ENCODE data around the gene KBTBD8. TPM values are rescaled to one million over a fixed set of nuclear protein-coding genes. Genes with fewer than 3 reads are reported as not detected.

The KBTBD8 gene
- total and polyA plus RNA-seq, 8 donors: 0.20 to 1.7 (median 0.69) TPM

DNA sequence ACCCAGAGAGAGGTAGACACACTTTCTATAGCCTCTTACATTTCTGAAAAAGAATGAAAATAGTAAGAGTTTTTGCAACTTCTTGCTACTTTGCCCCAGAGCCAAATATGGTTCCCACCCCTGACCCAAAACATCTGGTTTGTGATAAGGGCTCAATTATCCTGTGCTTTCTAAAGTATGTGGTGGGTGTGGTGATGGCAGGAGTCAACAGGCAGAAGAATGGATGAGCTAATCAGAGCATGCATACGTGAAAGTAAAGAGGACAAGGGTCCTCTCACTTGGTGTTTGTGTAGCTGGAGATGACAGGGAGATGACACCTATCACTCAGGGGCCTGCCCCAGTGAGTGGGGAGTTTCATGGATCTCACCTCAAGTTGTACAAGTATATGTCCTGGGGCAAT is 19.1 kb downstream of the KBTBD8 start:
- no peak for DNase-seq
- intact Hi-C loops (cut with DNase I): no loop called here
- no peak for FAIRE-seq
- Histone ChIP-seq H3K27ac (no peak overlapping the region), H3K4me1 (peaks cover 9 to 10% (median 9%) of the 10 kb centered on the region in 3 donors), H3K9me3 (no peaks in the 10 kb centered on the region), H3K4me3 (no peak overlapping the region), H3K36me3 (no peaks in the 10 kb centered on the region), H3K27me3 (no peaks in the 10 kb centered on the region)
- ATAC-seq: no peak
- TF ChIP-seq, protein P1, sequence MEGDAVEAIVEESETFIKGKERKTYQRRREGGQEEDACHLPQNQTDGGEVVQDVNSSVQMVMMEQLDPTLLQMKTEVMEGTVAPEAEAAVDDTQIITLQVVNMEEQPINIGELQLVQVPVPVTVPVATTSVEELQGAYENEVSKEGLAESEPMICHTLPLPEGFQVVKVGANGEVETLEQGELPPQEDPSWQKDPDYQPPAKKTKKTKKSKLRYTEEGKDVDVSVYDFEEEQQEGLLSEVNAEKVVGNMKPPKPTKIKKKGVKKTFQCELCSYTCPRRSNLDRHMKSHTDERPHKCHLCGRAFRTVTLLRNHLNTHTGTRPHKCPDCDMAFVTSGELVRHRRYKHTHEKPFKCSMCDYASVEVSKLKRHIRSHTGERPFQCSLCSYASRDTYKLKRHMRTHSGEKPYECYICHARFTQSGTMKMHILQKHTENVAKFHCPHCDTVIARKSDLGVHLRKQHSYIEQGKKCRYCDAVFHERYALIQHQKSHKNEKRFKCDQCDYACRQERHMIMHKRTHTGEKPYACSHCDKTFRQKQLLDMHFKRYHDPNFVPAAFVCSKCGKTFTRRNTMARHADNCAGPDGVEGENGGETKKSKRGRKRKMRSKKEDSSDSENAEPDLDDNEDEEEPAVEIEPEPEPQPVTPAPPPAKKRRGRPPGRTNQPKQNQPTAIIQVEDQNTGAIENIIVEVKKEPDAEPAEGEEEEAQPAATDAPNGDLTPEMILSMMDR (IDR thresholded peaks at IDR 0.05): no peak
- 81 to 82% methylated on average over 1 of the region's 1 CpG for WGBS, 2 donors

DNA sequence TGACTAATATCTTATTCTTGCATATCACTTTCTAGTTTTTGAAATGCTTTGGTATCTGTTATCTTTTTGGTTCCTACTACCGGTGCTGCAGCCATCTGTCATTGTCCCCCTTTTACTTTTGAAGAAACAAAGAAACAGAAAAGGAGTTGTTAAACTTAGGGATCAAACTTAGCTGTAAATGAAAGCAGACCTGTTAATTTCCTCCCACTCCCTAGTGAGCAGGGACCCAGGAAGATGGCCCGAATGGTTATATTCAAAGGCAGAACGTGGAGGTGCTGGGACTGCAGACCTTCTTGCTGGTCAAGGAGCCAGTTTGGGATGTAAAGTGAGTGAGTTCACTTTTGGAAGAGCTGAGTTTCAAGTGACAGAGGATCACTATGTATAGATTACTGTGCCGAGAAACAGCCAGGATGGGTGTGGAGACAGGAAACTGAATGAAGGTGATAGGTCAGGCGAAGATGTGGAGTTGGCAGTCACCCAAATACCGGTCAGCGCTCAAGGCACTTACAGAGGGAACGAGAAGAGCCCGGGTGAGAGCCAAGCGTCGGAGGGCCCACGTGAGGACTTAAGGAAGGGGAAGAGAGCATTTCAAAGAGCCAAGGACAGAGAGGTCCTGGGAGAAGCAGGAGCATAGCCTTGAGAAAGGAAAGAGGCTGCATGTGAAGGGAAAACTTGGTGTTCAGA is 20.1 kb downstream of the KBTBD8 start:
- Histone ChIP-seq H3K27me3 (no peaks in the 10 kb centered on the region), H3K4me1 (peaks cover 9 to 10% (median 9%) of the 10 kb centered on the region in 3 donors), H3K9me3 (no peaks in the 10 kb centered on the region), H3K4me3 (no peak overlapping the region), H3K27ac (no peak overlapping the region), H3K36me3 (no peaks in the 10 kb centered on the region)
- no peak for DNase-seq
- intact Hi-C loops (cut with DNase I): no loop called here
- WGBS, 2 donors: 62 to 66% methylated on average over 12 of the region's 12 CpGs
- ATAC-seq: no peak
- FAIRE-seq: no peak
- TF ChIP-seq, protein P1 (IDR thresholded peaks at IDR 0.05): no peak

DNA sequence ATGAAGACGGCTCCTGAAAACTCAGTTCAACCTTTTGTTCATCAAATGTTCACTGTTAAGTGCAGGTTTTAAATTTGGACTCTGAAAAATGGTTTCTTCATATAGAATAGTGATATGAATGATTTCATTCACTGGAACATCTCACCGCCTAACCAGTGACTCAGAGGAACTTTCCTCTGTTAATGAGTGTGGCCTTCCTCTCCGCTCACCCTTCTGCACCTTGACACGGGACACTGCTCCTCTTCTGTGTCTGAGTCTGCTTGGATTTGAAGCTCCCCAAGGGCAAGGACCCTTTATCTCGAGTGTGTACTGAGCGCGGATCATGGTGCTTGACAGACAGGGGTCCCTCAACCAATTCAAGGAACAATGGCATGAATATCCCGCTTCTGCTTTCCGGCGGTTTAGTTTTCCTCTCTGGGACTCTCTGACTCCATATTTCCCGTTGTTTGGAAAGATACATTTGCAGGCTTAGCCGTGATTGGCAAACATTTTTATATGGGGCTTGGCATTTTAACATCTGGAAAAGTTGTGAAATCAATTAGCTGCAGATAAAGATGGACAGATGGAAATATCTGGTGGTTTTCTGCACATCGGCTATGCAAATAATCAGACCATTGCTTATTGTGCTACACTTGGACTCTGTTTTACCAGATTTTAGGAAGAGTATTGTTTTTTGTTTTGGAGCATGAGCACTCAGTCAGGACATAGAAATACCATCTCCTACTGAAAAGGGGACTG is 20.9 kb downstream of the KBTBD8 start:
- Histone ChIP-seq H3K36me3 (no peaks in the 10 kb centered on the region), H3K9me3 (no peaks in the 10 kb centered on the region), H3K27me3 (no peaks in the 10 kb centered on the region), H3K27ac (no peak overlapping the region), H3K4me3 (no peak overlapping the region), H3K4me1 (peaks cover 9 to 10% (median 9%) of the 10 kb centered on the region in 3 donors)
- WGBS, 2 donors: 89% methylated on average over 13 of the region's 13 CpGs
- DNase-seq: no peak
- ATAC-seq: no peak
- intact Hi-C loops (cut with DNase I): no loop called here
- no peak for FAIRE-seq
- TF ChIP-seq, protein P1 (IDR thresholded peaks at IDR 0.05): no peak

DNA sequence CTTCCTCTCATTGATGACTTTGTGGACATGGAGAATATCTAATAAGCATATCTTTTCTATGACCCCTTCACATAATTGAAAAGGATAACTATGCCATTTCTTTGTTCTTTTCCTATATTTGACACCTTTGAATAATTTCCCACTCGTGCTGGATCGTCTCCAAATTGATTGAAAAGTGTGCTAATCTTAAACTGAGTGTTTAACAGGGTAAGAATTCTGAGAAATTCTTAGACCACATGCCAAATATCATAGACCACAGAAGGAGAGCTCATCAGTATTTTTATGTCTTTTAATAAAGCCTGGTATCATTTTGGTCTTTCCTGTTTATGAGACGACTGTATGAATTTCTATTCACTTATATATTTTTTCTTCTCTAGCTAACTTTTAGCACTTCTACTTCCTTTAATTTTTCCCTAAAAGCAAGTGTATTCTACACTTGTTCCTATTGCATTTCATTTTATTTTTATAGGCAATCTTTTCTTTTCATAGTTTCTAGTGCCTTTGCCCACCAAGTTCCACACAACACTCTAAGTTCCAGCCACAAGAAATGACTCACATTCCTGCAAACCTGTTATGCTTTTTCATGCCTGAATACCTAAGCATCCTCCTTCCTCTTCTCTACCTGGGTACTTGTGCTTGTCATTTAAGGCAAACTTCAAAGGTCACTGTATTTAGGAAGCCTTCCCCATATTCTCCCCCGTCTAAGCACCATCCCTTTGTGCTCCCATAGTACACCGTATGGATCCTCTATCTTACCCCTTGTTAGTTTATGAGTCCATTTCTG is 30.1 kb downstream of the KBTBD8 start:
- peaks cover 10 to 15% (median 13%) of the 10 kb centered on the region in 3 donors for H3K4me1 ChIP-seq
- ATAC-seq (no peak), DNase-seq (no peak), FAIRE-seq (no peak)
- H3K36me3 ChIP-seq: no peaks in the 10 kb centered on the region
- no peak overlapping the region for H3K27ac ChIP-seq
- no peak overlapping the region for H3K4me3 ChIP-seq
- intact Hi-C loops (cut with DNase I): no loop called here
- H3K27me3 ChIP-seq: no peaks in the 10 kb centered on the region
- no peaks in the 10 kb centered on the region for H3K9me3 ChIP-seq
- WGBS, 2 donors: 80 to 81% methylated on average over 5 of the region's 5 CpGs
- TF ChIP-seq, protein P1 (IDR thresholded peaks at IDR 0.05): no peak

Data from pancreas (tissue), 10 donors.